HG03575 (cell line): ENCODE results near the gene HEPACAM.

Source experiments
- ATAC-seq: cut with Tn5 transposase; IDR thresholded peaks from one replicate; pipeline ENCODE4 v1.9.1; 2021; ENCODE audit not compliant: unreplicated experiment, insufficient number of reproducible peaks, low FRiP score; ENCODE audit errors: extremely low read depth

The HEPACAM gene

GRCh38 chr11:124944565-124944964, 8.7 kb upstream of the HEPACAM start:
- ATAC-seq, result no peak

- no peak for ATAC-seq
Measured at GRCh38 chr11:124943741-124944140, 7.9 kb upstream of the HEPACAM start.

GRCh38 chr11:124943254-124943616, 7.4 kb upstream of the HEPACAM start:
- ATAC-seq, result no peak

GRCh38 chr11:124942466-124943253, 6.8 kb upstream of the HEPACAM start:
- no peak for ATAC-seq

- ATAC-seq, result no peak
Measured at GRCh38 chr11:124941703-124942102, 5.9 kb upstream of the HEPACAM start.

- no peak for ATAC-seq
Measured at GRCh38 chr11:124938970-124939369, 3.1 kb upstream of the HEPACAM start.

- no peak for ATAC-seq
Measured at GRCh38 chr11:124938206-124938765, 2.4 kb upstream of the HEPACAM start.

GRCh38 chr11:124937336-124937935, 1.6 kb upstream of the HEPACAM start:
- ATAC-seq, result no peak

GRCh38 chr11:124934862-124935547, 842 bp downstream of the HEPACAM start:
- ATAC-seq, result no peak

- ATAC-seq, result peak; percentile 64
Measured at GRCh38 chr11:124930799-124931198, 5.0 kb downstream of the HEPACAM start.

GRCh38 chr11:124928942-124929665, 6.7 kb downstream of the HEPACAM start:
- ATAC-seq, result no peak

GRCh38 chr11:124923296-124923695, 12.6 kb downstream of the HEPACAM start:
- ATAC-seq, result no peak

GRCh38 chr11:124922831-124923230, 13.0 kb downstream of the HEPACAM start:
- no peak for ATAC-seq

GRCh38 chr11:124920870-124921609, 14.8 kb downstream of the HEPACAM start:
- peak; percentile 48 for ATAC-seq

- ATAC-seq, result no peak
Measured at GRCh38 chr11:124920356-124920755, 15.5 kb downstream of the HEPACAM start.

- no peak for ATAC-seq
Measured at GRCh38 chr11:124919898-124920297, 15.9 kb downstream of the HEPACAM start.

GRCh38 chr11:124918950-124919349, 16.9 kb downstream of the HEPACAM start, which contains the start of gene HEPN1:
HEPN1 (plus strand) TSS chr11:124919250.
- ATAC-seq, result no peak

GRCh38 chr11:124917115-124917637, 18.7 kb downstream of the HEPACAM start:
- no peak for ATAC-seq
